Measurements from ENCODE around the gene LMNB1. TPM values are rescaled to one million over a fixed set of nuclear protein-coding genes. Genes with fewer than 3 reads are reported as not detected.

Gene LMNB1
- total and polyA plus RNA-seq, 2 donors: 27.2 to 120 TPM

- DNase-seq (ENCODE audit: low read depth in 6 of 9, low spot score in 9 of 9): peak in 1 of 9 donors; percentile 10
- Histone ChIP-seq H3K4me1 (ENCODE audit: control insufficient read depth in 2 of 2, insufficient read depth in 2 of 2, low read length in 2 of 2) (peaks cover 9 to 36% of the 10 kb centered on the region in 2 donors), H3K36me3 (ENCODE audit: control insufficient read depth in 2 of 2, insufficient read depth in 2 of 2, low read length in 1 of 2) (peaks cover 0 to 3% of the 10 kb centered on the region in 2 donors), H3K27me3 (ENCODE audit: control insufficient read depth in 2 of 2, insufficient read depth in 1 of 2, low read length in 1 of 2) (no peaks in the 10 kb centered on the region), H3K4me3 (ENCODE audit: low read length in 2 of 2) (no peak overlapping the region), H3K27ac (ENCODE audit: low read depth in 1 of 2, low read length in 1 of 2) (peak overlapping the region; percentile 40 to 95), H3K9me3 (ENCODE audit: control insufficient read depth in 2 of 2, insufficient read depth in 1 of 2, low read length in 1 of 2) (no peaks in the 10 kb centered on the region)
- WGBS: 97% methylated on average over 5 of the region's 5 CpGs
Observed at GRCh38 chr5:126846744-126847455, 70.0 kb downstream of the LMNB1 start.

- H3K27ac ChIP-seq (ENCODE audit: low read depth in 1 of 2, low read length in 1 of 2): peak overlapping the region in 1 of 2 donors; percentile 63
- peak in 1 of 9 donors; percentile 50 for DNase-seq (ENCODE audit: low read depth in 6 of 9, low spot score in 9 of 9)
- WGBS: 97% methylated on average over 4 of the region's 4 CpGs
- H3K9me3 ChIP-seq (ENCODE audit: control insufficient read depth in 2 of 2, insufficient read depth in 1 of 2, low read length in 1 of 2): no peaks in the 10 kb centered on the region
- peaks cover 0 to 6% of the 10 kb centered on the region in 2 donors for H3K36me3 ChIP-seq (ENCODE audit: control insufficient read depth in 2 of 2, insufficient read depth in 2 of 2, low read length in 1 of 2)
- H3K4me1 ChIP-seq (ENCODE audit: control insufficient read depth in 2 of 2, insufficient read depth in 2 of 2, low read length in 2 of 2): peaks cover 9 to 41% of the 10 kb centered on the region in 2 donors
- no peaks in the 10 kb centered on the region for H3K27me3 ChIP-seq (ENCODE audit: control insufficient read depth in 2 of 2, insufficient read depth in 1 of 2, low read length in 1 of 2)
- no peak overlapping the region for H3K4me3 ChIP-seq (ENCODE audit: low read length in 2 of 2)
Observed at GRCh38 chr5:126847456-126847820, 70.5 kb downstream of the LMNB1 start.

GRCh38 chr5:126847826-126848251 lies 70.9 kb downstream of the LMNB1 start:
- H3K27ac ChIP-seq (ENCODE audit: low read depth in 1 of 2, low read length in 1 of 2): peak overlapping the region; percentile 31 to 63
- no peak overlapping the region for H3K4me3 ChIP-seq (ENCODE audit: low read length in 2 of 2)

GRCh38 chr5:126848253-126848652 lies 71.3 kb downstream of the LMNB1 start:
- 91% methylated on average over 8 of the region's 8 CpGs for WGBS
- peaks cover 9 to 49% of the 10 kb centered on the region in 2 donors for H3K4me1 ChIP-seq (ENCODE audit: control insufficient read depth in 2 of 2, insufficient read depth in 2 of 2, low read length in 2 of 2)
- H3K27me3 ChIP-seq (ENCODE audit: control insufficient read depth in 2 of 2, insufficient read depth in 1 of 2, low read length in 1 of 2): no peaks in the 10 kb centered on the region
- H3K27ac ChIP-seq (ENCODE audit: low read depth in 1 of 2, low read length in 1 of 2): peak overlapping the region in 1 of 2 donors; percentile 12
- no peak for DNase-seq (ENCODE audit: low read depth in 6 of 9, low spot score in 9 of 9)
- peaks cover 0 to 6% of the 10 kb centered on the region in 2 donors for H3K36me3 ChIP-seq (ENCODE audit: control insufficient read depth in 2 of 2, insufficient read depth in 2 of 2, low read length in 1 of 2)
- no peak overlapping the region for H3K4me3 ChIP-seq (ENCODE audit: low read length in 2 of 2)
- H3K9me3 ChIP-seq (ENCODE audit: control insufficient read depth in 2 of 2, insufficient read depth in 1 of 2, low read length in 1 of 2): no peaks in the 10 kb centered on the region

More at GRCh38 chr5:126847826-126848251, 70.9 kb downstream of the LMNB1 start:
- Histone ChIP-seq H3K4me1 (ENCODE audit: control insufficient read depth in 2 of 2, insufficient read depth in 2 of 2, low read length in 2 of 2) (peaks cover 9 to 45% of the 10 kb centered on the region in 2 donors), H3K27me3 (ENCODE audit: control insufficient read depth in 2 of 2, insufficient read depth in 1 of 2, low read length in 1 of 2) (no peaks in the 10 kb centered on the region), H3K36me3 (ENCODE audit: control insufficient read depth in 2 of 2, insufficient read depth in 2 of 2, low read length in 1 of 2) (peaks cover 0 to 6% of the 10 kb centered on the region in 2 donors), H3K9me3 (ENCODE audit: control insufficient read depth in 2 of 2, insufficient read depth in 1 of 2, low read length in 1 of 2) (no peaks in the 10 kb centered on the region)
- no peak for DNase-seq (ENCODE audit: low read depth in 6 of 9, low spot score in 9 of 9)
- 92% methylated on average over 3 of the region's 3 CpGs for WGBS

- H3K9me3 ChIP-seq (ENCODE audit: control insufficient read depth in 2 of 2, insufficient read depth in 1 of 2, low read length in 1 of 2): peaks cover 0 to 5% of the 10 kb centered on the region in 2 donors
- H3K4me3 ChIP-seq (ENCODE audit: low read length in 2 of 2): no peak overlapping the region
- H3K36me3 ChIP-seq (ENCODE audit: control insufficient read depth in 2 of 2, insufficient read depth in 2 of 2, low read length in 1 of 2): peaks cover 0 to 12% of the 10 kb centered on the region in 2 donors
- no peak overlapping the region for H3K27ac ChIP-seq (ENCODE audit: low read depth in 1 of 2, low read length in 1 of 2)
- H3K4me1 ChIP-seq (ENCODE audit: control insufficient read depth in 2 of 2, insufficient read depth in 2 of 2, low read length in 2 of 2): peaks cover 9 to 55% of the 10 kb centered on the region in 2 donors
- 97% methylated on average over 3 of the region's 3 CpGs for WGBS
- no peak for DNase-seq (ENCODE audit: low read depth in 6 of 9, low spot score in 9 of 9)
- no peaks in the 10 kb centered on the region for H3K27me3 ChIP-seq (ENCODE audit: control insufficient read depth in 2 of 2, insufficient read depth in 1 of 2, low read length in 1 of 2)
Observed at GRCh38 chr5:126849101-126849678, 72.3 kb downstream of the LMNB1 start.

- DNase-seq (ENCODE audit: low read depth in 6 of 9, low spot score in 9 of 9): peak in 1 of 9 donors; percentile 68
- Histone ChIP-seq H3K9me3 (ENCODE audit: control insufficient read depth in 2 of 2, insufficient read depth in 1 of 2, low read length in 1 of 2) (peaks cover 0 to 7% of the 10 kb centered on the region in 2 donors), H3K4me1 (ENCODE audit: control insufficient read depth in 2 of 2, insufficient read depth in 2 of 2, low read length in 2 of 2) (peaks cover 6 to 52% of the 10 kb centered on the region in 2 donors), H3K27me3 (ENCODE audit: control insufficient read depth in 2 of 2, insufficient read depth in 1 of 2, low read length in 1 of 2) (no peaks in the 10 kb centered on the region), H3K36me3 (ENCODE audit: control insufficient read depth in 2 of 2, insufficient read depth in 2 of 2, low read length in 1 of 2) (peaks cover 0 to 14% of the 10 kb centered on the region in 2 donors), H3K4me3 (ENCODE audit: low read length in 2 of 2) (no peak overlapping the region), H3K27ac (ENCODE audit: low read depth in 1 of 2, low read length in 1 of 2) (peak overlapping the region; percentile 92)
- 94% methylated on average over 14 of the region's 14 CpGs for WGBS
Observed at GRCh38 chr5:126851501-126852011, 74.6 kb downstream of the LMNB1 start.

GRCh38 chr5:126852091-126852571 lies 75.2 kb downstream of the LMNB1 start:
- WGBS: 75% methylated on average over 4 of the region's 4 CpGs
- peak overlapping the region; percentile 92 for H3K27ac ChIP-seq (ENCODE audit: low read depth in 1 of 2, low read length in 1 of 2)
- peaks cover 6 to 46% of the 10 kb centered on the region in 2 donors for H3K4me1 ChIP-seq (ENCODE audit: control insufficient read depth in 2 of 2, insufficient read depth in 2 of 2, low read length in 2 of 2)
- H3K9me3 ChIP-seq (ENCODE audit: control insufficient read depth in 2 of 2, insufficient read depth in 1 of 2, low read length in 1 of 2): peaks cover 0 to 7% of the 10 kb centered on the region in 2 donors
- peak in 5 of 9 donors; percentile 38 to 82 (median 53) for DNase-seq (ENCODE audit: low read depth in 6 of 9, low spot score in 9 of 9)
- peaks cover 0 to 14% of the 10 kb centered on the region in 2 donors for H3K36me3 ChIP-seq (ENCODE audit: control insufficient read depth in 2 of 2, insufficient read depth in 2 of 2, low read length in 1 of 2)
- no peak overlapping the region for H3K4me3 ChIP-seq (ENCODE audit: low read length in 2 of 2)
- no peaks in the 10 kb centered on the region for H3K27me3 ChIP-seq (ENCODE audit: control insufficient read depth in 2 of 2, insufficient read depth in 1 of 2, low read length in 1 of 2)

GRCh38 chr5:126852841-126853271 lies 75.9 kb downstream of the LMNB1 start:
- Histone ChIP-seq H3K4me1 (ENCODE audit: control insufficient read depth in 2 of 2, insufficient read depth in 2 of 2, low read length in 2 of 2) (peaks cover 6 to 40% of the 10 kb centered on the region in 2 donors), H3K36me3 (ENCODE audit: control insufficient read depth in 2 of 2, insufficient read depth in 2 of 2, low read length in 1 of 2) (peaks cover 0 to 14% of the 10 kb centered on the region in 2 donors), H3K27ac (ENCODE audit: low read depth in 1 of 2, low read length in 1 of 2) (peak overlapping the region; percentile 92), H3K27me3 (ENCODE audit: control insufficient read depth in 2 of 2, insufficient read depth in 1 of 2, low read length in 1 of 2) (no peaks in the 10 kb centered on the region), H3K4me3 (ENCODE audit: low read length in 2 of 2) (no peak overlapping the region), H3K9me3 (ENCODE audit: control insufficient read depth in 2 of 2, insufficient read depth in 1 of 2, low read length in 1 of 2) (peaks cover 0 to 7% of the 10 kb centered on the region in 2 donors)
- peak in 1 of 9 donors; percentile 37 for DNase-seq (ENCODE audit: low read depth in 6 of 9, low spot score in 9 of 9)
- 91% methylated on average over 7 of the region's 7 CpGs for WGBS
